ENCODE measurements around the gene FRY.

DNA sequence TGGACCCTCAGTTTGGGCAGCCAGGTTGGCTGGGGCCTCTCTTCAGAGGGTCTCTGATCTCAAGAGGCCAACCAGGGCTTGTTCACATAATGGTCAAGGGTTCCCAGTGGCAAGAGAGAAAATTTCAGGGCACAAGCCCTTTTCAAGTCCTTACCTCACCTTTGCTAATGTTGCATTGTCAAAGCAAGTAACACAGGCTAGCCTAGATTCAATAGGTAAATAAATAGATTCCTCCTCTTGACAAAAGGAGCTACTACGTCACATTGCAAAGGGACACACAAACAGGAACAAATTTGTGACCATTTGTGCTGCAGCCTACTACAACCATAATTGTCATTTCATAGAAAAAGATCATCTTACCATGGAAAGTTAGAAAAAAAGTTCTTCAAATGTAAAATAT is 33.9 kb upstream of the FRY start:
- TF ChIP-seq ARNT (IDR thresholded peaks at IDR 0.05) (no peak), CTBP1 (IDR thresholded peaks at IDR 0.05; ENCODE audit: borderline replicate concordance) (no peak), LEF1 (IDR thresholded peaks at IDR 0.05; ENCODE audit: borderline replicate concordance) (no peak), SUZ12 (IDR thresholded peaks at IDR 0.05) (no peak), ZNF384 (IDR thresholded peaks at IDR 0.05) (no peak)
